ENCODE measurements around the gene PRSS50.

PRSS50 gene

DNA sequence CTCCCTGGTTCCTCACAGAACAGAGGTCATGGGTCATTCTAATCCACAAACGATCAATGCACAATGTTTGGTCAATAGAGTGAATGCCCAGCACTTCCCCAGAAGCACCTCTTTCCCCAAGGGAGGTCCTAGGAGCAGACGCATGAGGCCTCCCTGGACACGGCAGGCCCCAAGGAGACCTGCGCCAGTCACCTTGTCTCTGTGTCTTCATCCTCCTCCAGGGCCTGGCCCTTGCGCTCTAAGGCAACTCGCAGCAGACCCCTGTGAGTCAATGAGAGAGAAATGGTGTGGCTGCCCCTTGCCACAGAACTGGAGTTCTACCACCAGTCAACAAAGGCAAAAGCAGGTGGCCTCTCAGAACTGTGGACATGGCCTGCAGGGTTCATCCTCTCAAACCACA, 42.2 kb downstream of the PRSS50 start:
- H3K27ac ChIP-seq (ENCODE audit: low read length) = no peak overlapping the region
- H3K4me1 ChIP-seq (ENCODE audit: control insufficient read depth, insufficient read depth, low read length) = peaks cover 6% of the 10 kb centered on the region
- H3K9me3 ChIP-seq (ENCODE audit: control insufficient read depth in 2 of 2, low read length in 2 of 2) = no peaks in the 10 kb centered on the region
- H3K9ac ChIP-seq (ENCODE audit: low read length in 2 of 2) = no peak overlapping the region
- H3K36me3 ChIP-seq (ENCODE audit: control insufficient read depth in 2 of 2, insufficient read depth in 2 of 2, low read length in 2 of 2) = no peaks in the 10 kb centered on the region
- no peak overlapping the region for H3K4me3 ChIP-seq (ENCODE audit: low read length in 2 of 2)
- no peaks in the 10 kb centered on the region for H3K27me3 ChIP-seq (ENCODE audit: control insufficient read depth in 1 of 2, insufficient read depth in 2 of 2, low read length in 2 of 2)

DNA sequence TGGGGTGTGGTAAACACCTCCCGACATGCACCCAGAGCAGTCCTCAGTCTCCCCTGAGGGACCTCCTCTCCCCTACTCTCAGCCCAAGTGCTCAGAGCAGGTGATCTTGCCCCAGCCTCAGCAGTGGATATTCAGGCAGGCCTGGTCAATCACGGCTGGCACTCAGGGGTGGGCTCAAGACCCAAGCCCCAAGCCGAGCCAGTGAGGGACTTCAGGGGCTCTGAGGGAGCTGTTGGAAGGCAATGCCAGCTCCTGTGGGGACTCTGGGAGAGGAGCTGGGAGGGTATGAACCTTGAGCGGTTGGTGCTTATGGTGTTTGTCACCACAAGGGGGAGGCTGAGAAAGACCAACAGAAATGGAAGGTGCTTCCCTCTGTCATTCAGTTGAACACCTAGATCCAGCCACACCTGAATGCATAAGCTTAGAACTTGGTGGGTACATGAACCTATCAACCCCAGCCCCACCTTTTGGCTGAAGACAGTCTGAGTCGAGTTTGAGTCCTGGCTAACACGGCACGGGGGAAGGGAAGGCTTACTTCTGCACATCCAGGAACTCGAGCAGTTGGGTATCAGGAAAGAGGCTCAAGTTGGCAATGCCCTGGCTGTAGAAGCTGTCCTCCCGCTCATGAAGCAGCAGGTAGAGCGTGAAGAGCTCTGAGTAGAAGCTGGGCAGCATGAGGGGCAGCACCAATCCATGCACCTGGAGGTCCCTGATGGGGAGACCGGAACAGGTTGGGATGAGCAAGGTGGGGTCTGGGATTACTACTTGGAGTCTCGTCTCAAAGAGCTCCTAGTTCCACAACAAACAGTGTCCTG, 43.4 kb downstream of the PRSS50 start:
- no peaks in the 10 kb centered on the region for H3K36me3 ChIP-seq (ENCODE audit: control insufficient read depth in 2 of 2, insufficient read depth in 2 of 2, low read length in 2 of 2)
- H3K4me1 ChIP-seq (ENCODE audit: control insufficient read depth, insufficient read depth, low read length) = peaks cover 6% of the 10 kb centered on the region
- no peaks in the 10 kb centered on the region for H3K9me3 ChIP-seq (ENCODE audit: control insufficient read depth in 2 of 2, low read length in 2 of 2)
- no peak overlapping the region for H3K9ac ChIP-seq (ENCODE audit: low read length in 2 of 2)
- H3K27ac ChIP-seq (ENCODE audit: low read length) = no peak overlapping the region
- H3K27me3 ChIP-seq (ENCODE audit: control insufficient read depth in 1 of 2, insufficient read depth in 2 of 2, low read length in 2 of 2) = no peaks in the 10 kb centered on the region
- H3K4me3 ChIP-seq (ENCODE audit: low read length in 2 of 2) = no peak overlapping the region

DNA sequence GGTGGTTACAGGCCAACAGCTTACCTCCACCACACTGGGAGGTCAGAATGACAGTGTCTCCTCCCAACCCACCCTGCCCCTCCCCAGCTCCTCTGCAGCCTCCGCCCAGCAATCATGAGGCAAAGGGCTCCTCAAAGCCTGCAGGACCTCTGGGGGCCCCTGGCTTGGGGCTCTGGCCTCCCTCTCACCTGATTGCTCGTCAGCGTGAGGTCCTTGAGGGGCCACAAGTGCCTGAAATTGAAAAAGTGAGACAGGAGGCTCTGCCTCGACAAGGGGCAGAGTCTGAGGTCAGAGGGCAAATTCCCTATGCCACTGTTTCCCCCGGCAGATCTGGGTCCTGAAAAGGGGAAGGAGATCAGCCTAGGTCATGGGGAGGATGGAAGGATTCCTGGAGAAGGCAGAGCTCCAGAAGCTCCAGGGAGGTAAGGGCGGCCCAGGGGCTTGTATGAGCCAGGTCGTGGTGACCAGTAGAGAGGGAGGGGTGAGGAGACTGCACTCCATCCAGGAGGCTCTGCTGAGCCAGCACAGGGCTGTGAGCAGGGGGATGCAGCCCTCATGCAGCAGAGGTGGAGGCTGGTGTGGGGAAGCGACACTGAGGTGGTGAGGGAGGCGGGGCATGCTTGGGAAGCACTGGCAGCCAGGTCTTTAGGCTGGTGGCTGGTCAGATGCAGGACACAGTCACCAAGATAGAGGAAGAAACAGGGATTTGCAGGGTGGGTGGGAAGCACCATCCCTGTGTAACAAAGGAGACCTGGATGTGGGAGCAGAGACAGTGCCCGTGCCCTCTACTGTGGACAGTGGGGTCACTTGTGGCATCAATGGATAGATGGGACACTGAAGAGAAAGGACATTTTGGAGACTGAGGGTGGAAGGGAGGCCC, 44.3 kb downstream of the PRSS50 start:
- Histone ChIP-seq H3K4me1 (ENCODE audit: control insufficient read depth, insufficient read depth, low read length) (peaks cover 6% of the 10 kb centered on the region), H3K4me3 (ENCODE audit: low read length in 2 of 2) (no peak overlapping the region), H3K9ac (ENCODE audit: low read length in 2 of 2) (no peak overlapping the region), H3K9me3 (ENCODE audit: control insufficient read depth in 2 of 2, low read length in 2 of 2) (no peaks in the 10 kb centered on the region), H3K27ac (ENCODE audit: low read length) (no peak overlapping the region), H3K36me3 (ENCODE audit: control insufficient read depth in 2 of 2, insufficient read depth in 2 of 2, low read length in 2 of 2) (no peaks in the 10 kb centered on the region), H3K27me3 (ENCODE audit: control insufficient read depth in 1 of 2, insufficient read depth in 2 of 2, low read length in 2 of 2) (no peaks in the 10 kb centered on the region)

DNA sequence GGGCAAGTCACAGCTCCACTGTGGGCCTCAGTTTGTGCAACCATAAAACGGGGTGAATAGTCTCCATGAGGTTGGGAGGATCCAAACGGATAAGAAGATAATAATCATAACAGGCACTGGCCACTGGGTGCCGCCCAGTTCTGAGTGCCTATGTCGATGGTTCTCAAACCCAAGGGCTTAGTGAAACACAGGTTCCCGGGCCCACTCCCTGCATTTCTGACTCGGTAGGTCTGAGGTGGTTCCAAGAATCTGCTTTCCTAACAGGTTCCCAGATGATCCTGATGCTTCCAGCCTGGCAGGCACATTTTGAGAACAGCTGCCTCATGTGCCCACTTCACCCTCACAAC, 45.3 kb downstream of the PRSS50 start:
- no peak overlapping the region for H3K27ac ChIP-seq (ENCODE audit: low read length)
- no peaks in the 10 kb centered on the region for H3K36me3 ChIP-seq (ENCODE audit: control insufficient read depth in 2 of 2, insufficient read depth in 2 of 2, low read length in 2 of 2)
- no peaks in the 10 kb centered on the region for H3K27me3 ChIP-seq (ENCODE audit: control insufficient read depth in 1 of 2, insufficient read depth in 2 of 2, low read length in 2 of 2)
- no peaks in the 10 kb centered on the region for H3K9me3 ChIP-seq (ENCODE audit: control insufficient read depth in 2 of 2, low read length in 2 of 2)
- no peak overlapping the region for H3K9ac ChIP-seq (ENCODE audit: low read length in 2 of 2)
- peaks cover 6% of the 10 kb centered on the region for H3K4me1 ChIP-seq (ENCODE audit: control insufficient read depth, insufficient read depth, low read length)
- H3K4me3 ChIP-seq (ENCODE audit: low read length in 2 of 2) = no peak overlapping the region

DNA sequence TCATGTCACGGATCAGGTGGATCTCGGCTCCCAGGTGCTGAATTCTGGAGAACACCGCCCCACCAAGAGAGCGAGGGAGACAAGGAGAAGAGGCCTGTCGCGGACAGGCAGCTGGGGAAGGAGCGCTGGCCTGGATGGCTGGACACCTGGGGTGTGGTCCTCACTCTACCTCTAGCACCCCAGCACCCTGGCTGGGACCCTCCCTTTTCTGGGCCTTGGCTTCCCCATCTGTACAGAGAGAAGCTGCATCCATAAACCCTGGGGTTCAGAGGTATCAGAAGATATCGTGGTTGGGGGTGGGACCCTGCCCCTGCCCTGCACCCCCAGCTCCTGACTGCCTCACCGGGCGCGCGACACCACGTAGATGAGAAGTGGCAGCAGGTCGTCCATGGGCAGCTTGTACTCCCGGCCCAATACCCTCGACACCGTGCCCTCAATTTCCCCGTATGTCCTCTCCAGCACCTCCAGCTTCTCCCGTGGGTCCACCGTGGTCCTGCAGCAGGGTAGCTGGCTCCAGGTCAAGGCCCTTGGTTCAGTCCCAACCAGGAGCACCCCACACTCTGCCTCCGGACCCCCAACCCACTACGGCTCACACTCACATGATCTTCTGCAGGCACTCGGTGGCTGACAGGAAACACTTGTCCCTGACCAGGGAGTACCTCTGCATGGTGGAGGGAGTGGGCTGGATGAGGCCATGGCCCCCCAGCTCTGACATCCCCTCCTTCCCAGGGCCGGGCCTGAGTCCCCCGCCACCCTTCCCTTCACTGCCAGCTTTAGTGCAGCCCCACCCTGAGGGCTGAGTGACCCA, 45.9 kb downstream of the PRSS50 start:
- Histone ChIP-seq H3K9me3 (ENCODE audit: control insufficient read depth in 2 of 2, low read length in 2 of 2) (no peaks in the 10 kb centered on the region), H3K9ac (ENCODE audit: low read length in 2 of 2) (no peak overlapping the region), H3K27me3 (ENCODE audit: control insufficient read depth in 1 of 2, insufficient read depth in 2 of 2, low read length in 2 of 2) (no peaks in the 10 kb centered on the region), H3K4me3 (ENCODE audit: low read length in 2 of 2) (no peak overlapping the region), H3K4me1 (ENCODE audit: control insufficient read depth, insufficient read depth, low read length) (peaks cover 6% of the 10 kb centered on the region), H3K27ac (ENCODE audit: low read length) (no peak overlapping the region), H3K36me3 (ENCODE audit: control insufficient read depth in 2 of 2, insufficient read depth in 2 of 2, low read length in 2 of 2) (no peaks in the 10 kb centered on the region)

DNA sequence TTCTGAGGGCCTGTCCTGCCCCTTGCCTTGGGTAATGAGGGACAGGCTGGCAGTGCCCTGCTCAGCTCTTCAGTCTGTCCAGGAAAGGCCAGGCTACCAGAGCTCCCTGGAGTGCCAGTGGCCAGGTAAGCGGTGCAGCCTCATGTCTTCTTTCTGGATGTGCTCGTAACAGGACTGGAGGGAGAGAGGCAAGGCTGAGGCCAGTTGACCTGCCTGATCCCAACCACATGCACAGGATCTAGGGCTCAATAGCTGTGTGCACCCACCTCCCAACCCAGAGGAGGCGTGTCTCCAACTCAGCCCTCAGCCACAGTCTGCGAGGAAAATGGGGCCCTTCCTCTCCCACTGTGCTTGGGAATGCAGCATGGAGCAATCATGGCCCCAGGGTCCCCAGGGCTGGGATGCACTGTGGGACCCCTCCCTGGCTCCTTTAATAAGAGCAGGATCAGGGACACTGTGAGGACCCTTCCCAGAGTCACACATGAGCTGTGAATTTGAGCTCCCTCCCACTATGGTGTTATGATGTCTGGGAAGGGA, 46.7 kb downstream of the PRSS50 start:
- H3K36me3 ChIP-seq (ENCODE audit: control insufficient read depth in 2 of 2, insufficient read depth in 2 of 2, low read length in 2 of 2) = no peaks in the 10 kb centered on the region

DNA sequence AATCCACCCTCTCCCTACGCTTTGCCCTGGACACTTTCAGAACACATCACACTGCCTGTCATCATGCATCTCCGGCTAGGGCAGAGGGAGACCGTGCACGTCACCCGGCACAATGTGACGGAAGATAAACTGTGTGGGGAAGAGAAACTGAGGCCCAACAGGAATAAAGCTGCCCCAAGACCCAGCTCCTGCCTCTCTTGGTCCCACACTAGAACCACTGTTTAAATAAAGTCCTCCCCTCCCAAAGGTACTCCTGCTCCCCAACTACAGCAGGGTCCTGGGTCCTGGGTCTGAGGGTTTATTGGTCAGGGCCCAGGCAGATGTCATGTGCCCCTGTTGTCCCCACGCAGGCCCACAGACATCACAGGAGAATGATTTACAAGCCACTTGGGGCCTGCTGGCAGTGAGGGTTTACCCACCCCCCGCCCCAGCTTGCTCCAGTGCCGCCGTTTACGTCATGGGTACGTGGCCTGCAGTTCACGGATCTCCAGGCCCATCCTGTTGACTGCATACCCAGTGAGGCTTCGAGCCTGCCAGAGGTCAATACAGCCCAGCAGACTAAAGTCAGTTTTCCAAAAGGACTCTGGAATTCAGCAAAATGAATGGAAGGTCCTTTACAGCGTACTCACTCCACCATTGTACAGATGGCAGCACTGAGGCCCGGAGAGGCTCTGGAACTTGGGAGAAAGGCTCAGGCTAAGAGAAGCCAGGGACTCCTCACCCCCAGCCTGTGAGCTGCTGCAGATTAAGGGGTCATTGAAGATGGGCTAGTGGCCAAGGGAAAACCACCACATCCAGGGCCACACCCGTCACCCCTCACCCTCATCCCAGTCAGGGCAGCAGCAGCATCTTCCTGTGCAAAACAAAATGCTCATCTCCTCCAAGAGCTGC, 47.4 kb downstream of the PRSS50 start:
- Histone ChIP-seq H3K9me3 (ENCODE audit: control insufficient read depth in 2 of 2, low read length in 2 of 2) (no peaks in the 10 kb centered on the region), H3K9ac (ENCODE audit: low read length in 2 of 2) (no peak overlapping the region), H3K27ac (ENCODE audit: low read length) (no peak overlapping the region), H3K27me3 (ENCODE audit: control insufficient read depth in 1 of 2, insufficient read depth in 2 of 2, low read length in 2 of 2) (no peaks in the 10 kb centered on the region), H3K4me1 (ENCODE audit: control insufficient read depth, insufficient read depth, low read length) (peaks cover 3% of the 10 kb centered on the region), H3K36me3 (ENCODE audit: control insufficient read depth in 2 of 2, insufficient read depth in 2 of 2, low read length in 2 of 2) (no peaks in the 10 kb centered on the region), H3K4me3 (ENCODE audit: low read length in 2 of 2) (no peak overlapping the region)

More for the DNA sequence above, 46.7 kb downstream of the PRSS50 start:
- H3K9ac ChIP-seq (ENCODE audit: low read length in 2 of 2) = no peak overlapping the region
- H3K9me3 ChIP-seq (ENCODE audit: control insufficient read depth in 2 of 2, low read length in 2 of 2) = no peaks in the 10 kb centered on the region
- H3K4me1 ChIP-seq (ENCODE audit: control insufficient read depth, insufficient read depth, low read length) = peaks cover 5% of the 10 kb centered on the region
- no peak overlapping the region for H3K4me3 ChIP-seq (ENCODE audit: low read length in 2 of 2)
- no peaks in the 10 kb centered on the region for H3K27me3 ChIP-seq (ENCODE audit: control insufficient read depth in 1 of 2, insufficient read depth in 2 of 2, low read length in 2 of 2)
- H3K27ac ChIP-seq (ENCODE audit: low read length) = no peak overlapping the region

DNA sequence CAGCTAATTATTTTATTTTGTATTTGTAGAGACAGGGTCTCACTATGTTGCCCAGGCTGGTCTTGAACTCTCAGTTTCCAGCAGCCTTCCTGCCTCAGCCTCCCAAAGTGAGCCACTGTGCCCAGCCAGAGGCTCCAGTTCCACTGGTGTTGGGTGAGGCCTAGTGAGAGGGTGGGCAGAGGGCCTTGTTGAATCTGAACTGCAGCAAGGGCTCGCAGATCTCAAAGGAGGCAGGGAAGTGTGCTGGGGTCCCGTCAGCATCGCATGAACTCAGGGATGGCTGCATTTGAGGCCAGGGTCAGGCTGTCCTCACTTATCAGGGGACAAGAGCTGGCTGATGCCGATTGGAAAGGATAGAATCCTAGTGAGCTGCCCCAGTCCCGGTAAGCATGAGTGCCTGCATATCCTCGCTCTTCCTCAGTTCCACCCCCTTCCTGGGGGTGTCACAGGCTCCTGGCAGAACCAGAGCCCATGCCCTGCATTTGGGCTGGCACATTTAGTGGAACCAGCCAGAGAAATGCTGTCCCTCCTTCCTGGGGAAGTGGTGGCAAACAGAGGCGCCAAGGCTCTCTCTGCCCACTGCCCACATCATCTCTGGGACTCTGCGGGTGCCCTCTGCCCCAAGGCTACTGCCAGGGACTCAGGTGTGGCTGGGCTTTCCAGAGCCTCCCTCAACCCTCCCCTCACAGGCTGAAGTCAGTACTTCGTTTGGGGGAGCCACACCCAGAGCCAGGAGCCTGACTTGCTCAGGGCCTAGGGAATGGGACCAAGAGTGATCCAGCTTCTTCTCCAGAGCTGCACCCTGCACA, 48.3 kb downstream of the PRSS50 start:
- no peaks in the 10 kb centered on the region for H3K27me3 ChIP-seq (ENCODE audit: control insufficient read depth in 1 of 2, insufficient read depth in 2 of 2, low read length in 2 of 2)
- no peak overlapping the region for H3K27ac ChIP-seq (ENCODE audit: low read length)
- no peaks in the 10 kb centered on the region for H3K9me3 ChIP-seq (ENCODE audit: control insufficient read depth in 2 of 2, low read length in 2 of 2)
- H3K9ac ChIP-seq (ENCODE audit: low read length in 2 of 2) = no peak overlapping the region
- H3K4me1 ChIP-seq (ENCODE audit: control insufficient read depth, insufficient read depth, low read length) = peaks cover 4% of the 10 kb centered on the region
- no peak overlapping the region for H3K4me3 ChIP-seq (ENCODE audit: low read length in 2 of 2)
- H3K36me3 ChIP-seq (ENCODE audit: control insufficient read depth in 2 of 2, insufficient read depth in 2 of 2, low read length in 2 of 2) = no peaks in the 10 kb centered on the region

DNA sequence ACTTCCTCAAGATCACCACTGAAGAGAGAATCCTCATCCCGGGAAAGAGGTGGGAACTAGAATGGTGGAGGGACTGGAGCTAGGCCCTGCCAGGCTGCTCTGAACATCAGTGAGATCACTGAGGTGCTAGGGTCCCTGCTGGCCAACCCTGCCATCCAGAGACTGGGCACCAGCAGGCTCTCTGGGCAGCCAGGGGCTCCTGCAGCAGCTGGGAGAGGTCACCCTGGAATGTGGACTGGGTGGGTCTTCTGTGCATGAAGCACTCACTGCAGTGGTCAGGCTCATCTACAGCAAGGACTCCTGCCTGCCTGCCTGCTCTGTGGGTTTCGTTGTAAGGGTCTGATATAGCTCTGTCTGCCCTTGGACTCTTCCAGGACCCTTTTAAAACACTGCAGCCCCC, 49.1 kb downstream of the PRSS50 start:
- H3K36me3 ChIP-seq (ENCODE audit: control insufficient read depth in 2 of 2, insufficient read depth in 2 of 2, low read length in 2 of 2) = no peaks in the 10 kb centered on the region
- H3K27ac ChIP-seq (ENCODE audit: low read length) = no peak overlapping the region

More for the DNA sequence above, 49.1 kb downstream of the PRSS50 start:
- Histone ChIP-seq H3K27me3 (ENCODE audit: control insufficient read depth in 1 of 2, insufficient read depth in 2 of 2, low read length in 2 of 2) (no peaks in the 10 kb centered on the region), H3K4me3 (ENCODE audit: low read length in 2 of 2) (no peak overlapping the region), H3K9me3 (ENCODE audit: control insufficient read depth in 2 of 2, low read length in 2 of 2) (no peaks in the 10 kb centered on the region), H3K9ac (ENCODE audit: low read length in 2 of 2) (no peak overlapping the region), H3K4me1 (ENCODE audit: control insufficient read depth, insufficient read depth, low read length) (peaks cover 10% of the 10 kb centered on the region)

All from stomach smooth muscle (tissue), 2 donors.